Hepatocyte (in vitro differentiated cells): ENCODE results near the gene GHR. TPM values are rescaled to one million over a fixed set of nuclear protein-coding genes. Genes with fewer than 3 reads are reported as not detected.

Source experiments
- DNase-seq: peaks from one replicate; pipeline ENCODE4 v3.0.0-alpha.2; 2016; ENCODE audit warnings: low spot score
- H2AFZ ChIP-seq: fragments of 200-600 bp; sonication (generic); 2 replicates; pipeline ENCODE4 v1.6.0; 2016; ENCODE audit warnings: antibody characterized with exemption, mild to moderate bottlenecking
- H3K27ac ChIP-seq: fragments of 200-600 bp; sonication (generic); 2 replicates; pipeline ENCODE4 v1.5.1; 2016; ENCODE audit warnings: mild to moderate bottlenecking
- H3K27me3 ChIP-seq: fragments of 200-600 bp; sonication (generic); 2 replicates; pipeline ENCODE4 v1.6.1; 2016
- H3K36me3 ChIP-seq: fragments of 200-600 bp; sonication (generic); replicated peaks from 2 replicates; pipeline ENCODE4 v1.5.1; 2016; ENCODE audit warnings: low read depth; ENCODE audit not compliant: insufficient read depth
- H3K4me1 ChIP-seq: fragments of 200-600 bp; sonication (generic); 2 replicates; pipeline ENCODE4 v1.5.1; 2016; ENCODE audit warnings: mild to moderate bottlenecking, moderate library complexity; ENCODE audit not compliant: insufficient read depth
- H3K4me2 ChIP-seq: fragments of 200-600 bp; sonication (generic); 2 replicates; pipeline ENCODE4 v1.6.0; 2016
- H3K4me3 ChIP-seq: fragments of 200-600 bp; sonication (generic); 2 replicates; pipeline ENCODE4 v1.5.1; 2016; ENCODE audit warnings: mild to moderate bottlenecking
- H3K79me2 ChIP-seq: fragments of 200-600 bp; sonication (generic); 2 replicates; pipeline ENCODE4 v1.6.0; 2017; ENCODE audit warnings: mild to moderate bottlenecking
- H3K9me2 ChIP-seq: fragments of 200-600 bp; sonication (generic); replicated peaks from 2 replicates; pipeline ENCODE4 v1.6.0; 2017; ENCODE audit warnings: mild to moderate bottlenecking; ENCODE audit not compliant: insufficient read depth
- H3K9me3 ChIP-seq: fragments of 200-600 bp; sonication (generic); 2 replicates; pipeline ENCODE4 v1.5.1; 2016; ENCODE audit warnings: low read depth, mild to moderate bottlenecking
- H4K20me1 ChIP-seq: fragments of 200-600 bp; sonication (generic); 2 replicates; pipeline ENCODE4 v1.6.0; 2016; ENCODE audit warnings: mild to moderate bottlenecking; ENCODE audit not compliant: insufficient read depth, poor library complexity, severe bottlenecking
- CTCF ChIP-seq: fragments of 200-600 bp; sonication (generic); IDR thresholded peaks from 2 replicates; pipeline ENCODE4 v1.5.1; 2016; ENCODE audit warnings: antibody characterized with exemption, mild to moderate bottlenecking; ENCODE audit not compliant: poor library complexity
- EZH2 ChIP-seq: fragments of 200-600 bp; sonication (generic); IDR thresholded peaks from 2 replicates; pipeline ENCODE4 v1.6.1; 2016; ENCODE audit warnings: antibody characterized with exemption, mild to moderate bottlenecking, borderline replicate concordance
- EZH2phosphoT487 ChIP-seq: fragments of 200-600 bp; sonication (generic); IDR thresholded peaks from one replicate; pipeline ENCODE4 v1.6.1; 2018; ENCODE audit warnings: antibody characterized with exemption, mild to moderate bottlenecking, low read depth, moderate library complexity; ENCODE audit not compliant: unreplicated experiment, severe bottlenecking
- whole genome bisulfite sequencing: methylation state at CpG from one replicate; pipeline ENCODE4 v1.1.6; 2016; ENCODE audit warnings: low lambda C conversion rate; ENCODE audit errors: missing lambda C conversion rate; 5-methylcytosine and 5-hydroxymethylcytosine counted together
- polyA plus RNA-seq: library from polyadenylated mRNA; unstranded; fragments of >200 nt; fragmentation: Nextera tagmentation; extraction: Ambion mirVana; gene quantifications from 2 replicates; pipeline ENCODE4 v1.2.1, GENCODE V29; 2016
- total RNA-seq: library from RNA; depleted of rRNA; stranded (reverse); fragments of >200 nt; gene quantifications from 2 replicates; pipeline ENCODE4 v1.2.3, GENCODE V29; 2014

The GHR gene
- total and polyA plus RNA-seq, 2 experiments from 2014 or later, result 14.4 to 24.3 TPM

- no peaks in the 10 kb centered on the region for H4K20me1 ChIP-seq
- H3K79me2 ChIP-seq, result no peaks in the 10 kb centered on the region
- H3K9me2 ChIP-seq, result no peaks in the 10 kb centered on the region
- no peaks in the 10 kb centered on the region for H3K9me3 ChIP-seq
- DNase-seq, result no peak
- H3K4me1 ChIP-seq, result peaks cover 8% of the 10 kb centered on the region
- no peaks in the 10 kb centered on the region for H3K27me3 ChIP-seq
- H3K4me3 ChIP-seq, result no peak overlapping the region
- H3K36me3 ChIP-seq, result no peaks in the 10 kb centered on the region
- no peak overlapping the region for H3K4me2 ChIP-seq
- 95% methylated on average over 2 of the region's 2 CpGs for WGBS
- H2AFZ ChIP-seq, result no peak overlapping the region
- TF ChIP-seq EZH2 (no peak), CTCF (no peak), EZH2phosphoT487 (no peak)
- no peak overlapping the region for H3K27ac ChIP-seq
These were observed 206.0 kb downstream of the GHR start for GRCh38 chr5:42629284-42629683.

GRCh38 chr5:42631241-42631640 is 208.0 kb downstream of the GHR start:
- Histone ChIP-seq H3K27ac (no peak overlapping the region), H3K27me3 (no peaks in the 10 kb centered on the region), H3K4me3 (no peak overlapping the region), H3K36me3 (no peaks in the 10 kb centered on the region), H3K79me2 (no peaks in the 10 kb centered on the region), H3K9me3 (no peaks in the 10 kb centered on the region), H3K4me1 (peaks cover 8% of the 10 kb centered on the region), H3K4me2 (no peak overlapping the region), H3K9me2 (no peaks in the 10 kb centered on the region), H4K20me1 (no peaks in the 10 kb centered on the region), H2AFZ (no peak overlapping the region)
- TF ChIP-seq EZH2phosphoT487, result no peak
- TF ChIP-seq CTCF, result no peak
- no peak for TF ChIP-seq EZH2
- DNase-seq, result no peak
- WGBS, result 49% methylated on average over 5 of the region's 5 CpGs

- Histone ChIP-seq H3K9me2 (no peaks in the 10 kb centered on the region), H3K27me3 (no peaks in the 10 kb centered on the region), H4K20me1 (no peaks in the 10 kb centered on the region), H3K4me3 (no peak overlapping the region), H3K4me1 (peaks cover 8% of the 10 kb centered on the region), H2AFZ (no peak overlapping the region), H3K27ac (no peak overlapping the region), H3K9me3 (no peaks in the 10 kb centered on the region), H3K79me2 (no peaks in the 10 kb centered on the region), H3K4me2 (no peak overlapping the region), H3K36me3 (no peaks in the 10 kb centered on the region)
- DNase-seq, result no peak
- whole genome bisulfite sequencing, result 54% methylated on average over 1 of the region's 1 CpG
- no peak for TF ChIP-seq EZH2
- TF ChIP-seq EZH2phosphoT487, result no peak
- no peak for TF ChIP-seq CTCF
These were observed 209.2 kb downstream of the GHR start for GRCh38 chr5:42632354-42632900.

GRCh38 chr5:42634575-42634974 is 211.3 kb downstream of the GHR start:
- 87% methylated on average over 4 of the region's 4 CpGs for WGBS
- H4K20me1 ChIP-seq, result no peaks in the 10 kb centered on the region
- H2AFZ ChIP-seq, result no peak overlapping the region
- H3K9me3 ChIP-seq, result no peaks in the 10 kb centered on the region
- no peaks in the 10 kb centered on the region for H3K36me3 ChIP-seq
- H3K27me3 ChIP-seq, result no peaks in the 10 kb centered on the region
- no peak overlapping the region for H3K4me3 ChIP-seq
- H3K79me2 ChIP-seq, result no peaks in the 10 kb centered on the region
- no peak overlapping the region for H3K4me2 ChIP-seq
- H3K4me1 ChIP-seq, result peaks cover 8% of the 10 kb centered on the region
- no peak for DNase-seq
- no peaks in the 10 kb centered on the region for H3K9me2 ChIP-seq
- TF ChIP-seq CTCF, result no peak
- no peak overlapping the region for H3K27ac ChIP-seq
